Astrocyte (in vitro differentiated cells and primary cell): ENCODE data around the gene SHROOM2.

ENCODE experiments used
- CTCF ChIP-seq: IDR thresholded peaks from 2 replicates; pipeline ENCODE4 v1.5.1; 2011; ENCODE audit warnings: low read depth, mild to moderate bottlenecking, inconsistent platforms, low read length, moderate library complexity; ENCODE audit not compliant: insufficient read depth
- EZH2 ChIP-seq: IDR thresholded peaks from 2 replicates; pipeline ENCODE4 v1.6.1; 2012; ENCODE audit warnings: mild to moderate bottlenecking, low read length, inconsistent platforms; ENCODE audit not compliant: insufficient read depth

- TF ChIP-seq CTCF (no peak), EZH2 (no peak)
These were observed 126.9 kb downstream of the SHROOM2 start for GRCh38 chrX:9913146-9913433.
